OCI-LY1 (cell line): Measurements from ENCODE around the gene TSR3.

Source experiments
- H2AFZ ChIP-seq: fragments of 200-600 bp; sonication (generic), shearing (Covaris generic); 2 replicates; pipeline ENCODE4 v1.6.0; 2014; ENCODE audit warnings: antibody characterized with exemption, mild to moderate bottlenecking, low read length
- H3F3A ChIP-seq: fragments of 200-600 bp; sonication (generic), shearing (Covaris generic); 2 replicates; pipeline ENCODE4 v1.6.0; 2014; ENCODE audit warnings: mild to moderate bottlenecking, antibody characterized with exemption, low read length, moderate library complexity; ENCODE audit not compliant: insufficient read depth
- H3K27ac ChIP-seq: fragments of 200-600 bp; sonication (generic); 2 replicates; pipeline ENCODE4 v1.5.1; 2014; ENCODE audit warnings: low read length, mixed run types, mild to moderate bottlenecking, low read depth; ENCODE audit not compliant: poor library complexity, severe bottlenecking
- H3K27me3 ChIP-seq: fragments of 200-600 bp; sonication (generic); 2 replicates; pipeline ENCODE4 v1.6.0; 2014; ENCODE audit warnings: antibody characterized with exemption, mild to moderate bottlenecking, low read length, moderate library complexity; ENCODE audit not compliant: insufficient read depth
- H3K36me3 ChIP-seq: fragments of 200-600 bp; sonication (generic); 2 replicates; pipeline ENCODE4 v1.6.1; 2014; ENCODE audit warnings: mild to moderate bottlenecking, antibody characterized with exemption, low read length, moderate library complexity, mixed read lengths; ENCODE audit not compliant: insufficient read depth
- H3K4me1 ChIP-seq: fragments of 200-600 bp; sonication (generic); 2 replicates; pipeline ENCODE4 v1.5.1; 2014; ENCODE audit warnings: mild to moderate bottlenecking, low read length, moderate library complexity; ENCODE audit not compliant: insufficient read depth, severe bottlenecking
- H3K4me2 ChIP-seq: fragments of 200-600 bp; sonication (generic), shearing (Covaris generic); 2 replicates; pipeline ENCODE4 v1.6.1; 2014; ENCODE audit warnings: low read length
- H3K4me3 ChIP-seq: fragments of 200-600 bp; sonication (generic); 2 replicates; pipeline ENCODE4 v1.5.1; 2014; ENCODE audit warnings: low read length, low read depth, mild to moderate bottlenecking, mixed read lengths; ENCODE audit not compliant: poor library complexity, severe bottlenecking
- H3K79me2 ChIP-seq: fragments of 200-600 bp; shearing (Covaris generic); 2 replicates; pipeline ENCODE4 v1.6.1; 2016; ENCODE audit warnings: mixed run types, low read length, mixed read lengths; ENCODE audit not compliant: insufficient read depth
- H3K9ac ChIP-seq: fragments of 200-600 bp; sonication (generic), shearing (Covaris generic); 2 replicates; pipeline ENCODE4 v1.6.1; 2014; ENCODE audit warnings: mild to moderate bottlenecking, low read length, mixed read lengths
- H3K9me2 ChIP-seq: fragments of 200-600 bp; sonication (generic), shearing (Covaris generic); 2 replicates; pipeline ENCODE4 v1.6.1; 2014; ENCODE audit warnings: low read depth, mild to moderate bottlenecking, low read length, mixed read lengths
- H3K9me3 ChIP-seq: fragments of 200-600 bp; shearing (Covaris generic); 2 replicates; pipeline ENCODE4 v1.6.1; 2014; ENCODE audit warnings: low read length, mixed read lengths
- H4K20me1 ChIP-seq: fragments of 200-600 bp; sonication (generic), shearing (Covaris generic); 2 replicates; pipeline ENCODE4 v1.6.0; 2016; ENCODE audit warnings: mild to moderate bottlenecking, low read length; ENCODE audit not compliant: insufficient read depth
- CTCF ChIP-seq: fragments of 200-600 bp; sonication (generic), shearing (Covaris generic); IDR thresholded peaks from 2 replicates; pipeline ENCODE4 v1.5.1; 2017; ENCODE audit warnings: mild to moderate bottlenecking, antibody characterized with exemption, low read length, moderate library complexity, mixed read lengths
- EZH2 ChIP-seq: fragments of 200-600 bp; sonication (generic), shearing (Covaris generic); IDR thresholded peaks from 2 replicates; pipeline ENCODE4 v1.8.0; 2017; ENCODE audit warnings: borderline replicate concordance, mixed run types, mild to moderate bottlenecking, antibody characterized with exemption, low read length, moderate library complexity, mixed read lengths

TSR3 gene

GRCh38 chr16:1317479-1318267 is 34.0 kb downstream of the TSR3 start:
- Histone ChIP-seq H3K27ac (no peak overlapping the region), H3K27me3 (no peaks in the 10 kb centered on the region), H3F3A (no peaks in the 10 kb centered on the region), H3K36me3 (peaks cover 97% of the 10 kb centered on the region), H3K9me2 (no peaks in the 10 kb centered on the region), H3K4me3 (no peak overlapping the region), H3K4me1 (no peaks in the 10 kb centered on the region), H3K9ac (no peak overlapping the region), H2AFZ (no peak overlapping the region), H3K79me2 (peaks cover 17% of the 10 kb centered on the region), H3K9me3 (no peaks in the 10 kb centered on the region), H3K4me2 (no peak overlapping the region), H4K20me1 (no peaks in the 10 kb centered on the region)
- TF ChIP-seq EZH2, result no peak
- no peak for TF ChIP-seq CTCF

- H3K9me2 ChIP-seq, result no peaks in the 10 kb centered on the region
- no peaks in the 10 kb centered on the region for H4K20me1 ChIP-seq
- no peaks in the 10 kb centered on the region for H3K9me3 ChIP-seq
- H3K36me3 ChIP-seq, result peaks cover 98% of the 10 kb centered on the region
- TF ChIP-seq EZH2, result no peak
- no peak for TF ChIP-seq CTCF
- no peak overlapping the region for H3K9ac ChIP-seq
- H3K4me2 ChIP-seq, result no peak overlapping the region
- no peaks in the 10 kb centered on the region for H3F3A ChIP-seq
- peaks cover 15% of the 10 kb centered on the region for H3K4me1 ChIP-seq
- peaks cover 33% of the 10 kb centered on the region for H3K79me2 ChIP-seq
- H2AFZ ChIP-seq, result no peak overlapping the region
- no peak overlapping the region for H3K4me3 ChIP-seq
- H3K27ac ChIP-seq, result no peak overlapping the region
- no peaks in the 10 kb centered on the region for H3K27me3 ChIP-seq
Observed at GRCh38 chr16:1316033-1316405, 35.7 kb downstream of the TSR3 start.

GRCh38 chr16:1315081-1316032 is 36.3 kb downstream of the TSR3 start:
- H3K36me3 ChIP-seq, result peaks cover 92% of the 10 kb centered on the region
- no peak overlapping the region for H3K27ac ChIP-seq
- H2AFZ ChIP-seq, result no peak overlapping the region
- no peaks in the 10 kb centered on the region for H3F3A ChIP-seq
- no peak overlapping the region for H3K4me2 ChIP-seq
- no peaks in the 10 kb centered on the region for H3K9me2 ChIP-seq
- H3K4me1 ChIP-seq, result peaks cover 17% of the 10 kb centered on the region
- H3K9ac ChIP-seq, result no peak overlapping the region
- H3K4me3 ChIP-seq, result no peak overlapping the region
- TF ChIP-seq CTCF (no peak), EZH2 (no peak)
- H3K79me2 ChIP-seq, result peaks cover 40% of the 10 kb centered on the region
- no peaks in the 10 kb centered on the region for H4K20me1 ChIP-seq
- H3K27me3 ChIP-seq, result no peaks in the 10 kb centered on the region
- no peaks in the 10 kb centered on the region for H3K9me3 ChIP-seq
